ENCODE data around the gene DPEP2. TPM values are rescaled to one million over a fixed set of nuclear protein-coding genes. Genes with fewer than 3 reads are reported as not detected.
"Not testable (repeated sequence)": the region's sequence is repeated elsewhere in the genome, so short reads cannot be mapped to it uniquely, and the experiment has no call there.

Gene DPEP2
- total RNA-seq, 1 donor from 2014 or later: 16.4 TPM

GRCh38 chr16:68013440-68013839 is 14.2 kb upstream of the DPEP2 start:
- peak; percentile 49 for ATAC-seq
- no peak for TF ChIP-seq CTCF (IDR thresholded peaks at IDR 0.05)
- intact Hi-C loops (cut with DNase I): no loop called here
- DNase-seq: no peak
- Histone ChIP-seq H3K27me3 (no peaks in the 10 kb centered on the region), H3K4me3 (no peak overlapping the region), H3K4me1 (peaks cover 9% of the 10 kb centered on the region), H3K9me3 (no peaks in the 10 kb centered on the region), H3K36me3 (no peaks in the 10 kb centered on the region), H3K27ac (no peak overlapping the region)

- H3K4me3 ChIP-seq; DNase-seq; H3K27ac ChIP-seq; H3K36me3 ChIP-seq; ATAC-seq; H3K27me3 ChIP-seq; intact Hi-C loops (cut with DNase I); H3K9me3 ChIP-seq: not testable (repeated sequence)
- H3K4me1 ChIP-seq: peaks cover 23% of the 10 kb centered on the region
Observed at GRCh38 chr16:68009872-68010271, 10.6 kb upstream of the DPEP2 start.

- Histone ChIP-seq H3K27ac (no peak overlapping the region), H3K4me3 (no peak overlapping the region), H3K36me3 (no peaks in the 10 kb centered on the region), H3K9me3 (no peaks in the 10 kb centered on the region), H3K4me1 (peaks cover 26% of the 10 kb centered on the region), H3K27me3 (no peaks in the 10 kb centered on the region)
- intact Hi-C loops (cut with DNase I): no loop called here
- ATAC-seq (no peak), DNase-seq (no peak)
- no peak for TF ChIP-seq CTCF (IDR thresholded peaks at IDR 0.05)
Observed at GRCh38 chr16:68009157-68009735, 10.0 kb upstream of the DPEP2 start.

GRCh38 chr16:68005786-68006286 is 6.6 kb upstream of the DPEP2 start:
- intact Hi-C loops (cut with DNase I): no loop called here
- H3K4me1 ChIP-seq: peaks cover 22% of the 10 kb centered on the region
- H3K9me3 ChIP-seq: no peaks in the 10 kb centered on the region
- peak overlapping the region; percentile 83 for H3K27ac ChIP-seq
- peak; percentile 96 for ATAC-seq
- TF ChIP-seq CTCF (IDR thresholded peaks at IDR 0.05): no peak
- DNase-seq: peak; percentile 70
- no peak overlapping the region for H3K4me3 ChIP-seq
- no peaks in the 10 kb centered on the region for H3K36me3 ChIP-seq
- H3K27me3 ChIP-seq: no peaks in the 10 kb centered on the region

GRCh38 chr16:68005211-68005610 is 5.9 kb upstream of the DPEP2 start:
- no peak for DNase-seq
- Histone ChIP-seq H3K27ac (peak overlapping the region; percentile 83), H3K4me3 (no peak overlapping the region), H3K36me3 (no peaks in the 10 kb centered on the region), H3K9me3 (no peaks in the 10 kb centered on the region), H3K27me3 (no peaks in the 10 kb centered on the region), H3K4me1 (peaks cover 26% of the 10 kb centered on the region)
- intact Hi-C loops (cut with DNase I): no loop called here
- no peak for TF ChIP-seq CTCF (IDR thresholded peaks at IDR 0.05)
- ATAC-seq: no peak

GRCh38 chr16:68003031-68003430 is 3.7 kb upstream of the DPEP2 start:
- intact Hi-C loops (cut with DNase I): no loop called here
- TF ChIP-seq CTCF (IDR thresholded peaks at IDR 0.05): no peak
- Histone ChIP-seq H3K27me3 (no peaks in the 10 kb centered on the region), H3K27ac (no peak overlapping the region), H3K36me3 (no peaks in the 10 kb centered on the region), H3K4me3 (no peak overlapping the region), H3K9me3 (no peaks in the 10 kb centered on the region), H3K4me1 (peaks cover 38% of the 10 kb centered on the region)
- ATAC-seq: no peak
- DNase-seq: no peak
